ENCODE data around the gene CLEC2L. TPM values are rescaled to one million over a fixed set of nuclear protein-coding genes. Genes with fewer than 3 reads are reported as not detected.

CLEC2L gene
- total and polyA plus RNA-seq, 2 experiments from 2014 or later = not detected

GRCh38 chr7:139580435-139580834, 57.0 kb downstream of the CLEC2L start:
- H4K20me1 ChIP-seq (replicated peaks; ENCODE audit: insufficient read depth) = no peaks in the 10 kb centered on the region
- ATAC-seq (no peak), DNase-seq (ENCODE audit: low spot score) (no peak)
- no peaks in the 10 kb centered on the region for H3K79me2 ChIP-seq (replicated peaks; ENCODE audit: insufficient read depth)
- H3K4me1 ChIP-seq (ENCODE audit: insufficient read depth) = no peaks in the 10 kb centered on the region
- H3K27me3 ChIP-seq (ENCODE audit: insufficient read depth) = no peaks in the 10 kb centered on the region
- H2AFZ ChIP-seq = no peak overlapping the region
- H3K27ac ChIP-seq (ENCODE audit: low read depth) = no peak overlapping the region
- H3K9me2 ChIP-seq (ENCODE audit: insufficient read depth) = no peaks in the 10 kb centered on the region
- Mint-ChIP-seq H3K27ac (no peak overlapping the region), H3K27me3 (ENCODE audit: insufficient read depth, low read depth, poor library complexity) (peaks cover 2% of the 10 kb centered on the region), H3K36me3 (ENCODE audit: low read depth) (no peaks in the 10 kb centered on the region), H3K4me3 (no peak overlapping the region), H3K9me3 (no peaks in the 10 kb centered on the region), H3K4me1 (no peaks in the 10 kb centered on the region)
- no peaks in the 10 kb centered on the region for H3K36me3 ChIP-seq (ENCODE audit: insufficient read depth)
- no peaks in the 10 kb centered on the region for H3F3A ChIP-seq (replicated peaks; ENCODE audit: low read depth)
- no peak for TF ChIP-seq JUNB (IDR thresholded peaks at IDR 0.05; ENCODE audit: unreplicated experiment)
- no peak for TF ChIP-seq POLR2AphosphoS5 (IDR thresholded peaks at IDR 0.05; ENCODE audit: low read depth)
- TF ChIP-seq, protein P1, sequence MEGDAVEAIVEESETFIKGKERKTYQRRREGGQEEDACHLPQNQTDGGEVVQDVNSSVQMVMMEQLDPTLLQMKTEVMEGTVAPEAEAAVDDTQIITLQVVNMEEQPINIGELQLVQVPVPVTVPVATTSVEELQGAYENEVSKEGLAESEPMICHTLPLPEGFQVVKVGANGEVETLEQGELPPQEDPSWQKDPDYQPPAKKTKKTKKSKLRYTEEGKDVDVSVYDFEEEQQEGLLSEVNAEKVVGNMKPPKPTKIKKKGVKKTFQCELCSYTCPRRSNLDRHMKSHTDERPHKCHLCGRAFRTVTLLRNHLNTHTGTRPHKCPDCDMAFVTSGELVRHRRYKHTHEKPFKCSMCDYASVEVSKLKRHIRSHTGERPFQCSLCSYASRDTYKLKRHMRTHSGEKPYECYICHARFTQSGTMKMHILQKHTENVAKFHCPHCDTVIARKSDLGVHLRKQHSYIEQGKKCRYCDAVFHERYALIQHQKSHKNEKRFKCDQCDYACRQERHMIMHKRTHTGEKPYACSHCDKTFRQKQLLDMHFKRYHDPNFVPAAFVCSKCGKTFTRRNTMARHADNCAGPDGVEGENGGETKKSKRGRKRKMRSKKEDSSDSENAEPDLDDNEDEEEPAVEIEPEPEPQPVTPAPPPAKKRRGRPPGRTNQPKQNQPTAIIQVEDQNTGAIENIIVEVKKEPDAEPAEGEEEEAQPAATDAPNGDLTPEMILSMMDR (conservative IDR thresholded peaks at IDR 0.05; ENCODE audit: low read depth in 2 of 2) = no peak
- TF ChIP-seq, protein P2, sequence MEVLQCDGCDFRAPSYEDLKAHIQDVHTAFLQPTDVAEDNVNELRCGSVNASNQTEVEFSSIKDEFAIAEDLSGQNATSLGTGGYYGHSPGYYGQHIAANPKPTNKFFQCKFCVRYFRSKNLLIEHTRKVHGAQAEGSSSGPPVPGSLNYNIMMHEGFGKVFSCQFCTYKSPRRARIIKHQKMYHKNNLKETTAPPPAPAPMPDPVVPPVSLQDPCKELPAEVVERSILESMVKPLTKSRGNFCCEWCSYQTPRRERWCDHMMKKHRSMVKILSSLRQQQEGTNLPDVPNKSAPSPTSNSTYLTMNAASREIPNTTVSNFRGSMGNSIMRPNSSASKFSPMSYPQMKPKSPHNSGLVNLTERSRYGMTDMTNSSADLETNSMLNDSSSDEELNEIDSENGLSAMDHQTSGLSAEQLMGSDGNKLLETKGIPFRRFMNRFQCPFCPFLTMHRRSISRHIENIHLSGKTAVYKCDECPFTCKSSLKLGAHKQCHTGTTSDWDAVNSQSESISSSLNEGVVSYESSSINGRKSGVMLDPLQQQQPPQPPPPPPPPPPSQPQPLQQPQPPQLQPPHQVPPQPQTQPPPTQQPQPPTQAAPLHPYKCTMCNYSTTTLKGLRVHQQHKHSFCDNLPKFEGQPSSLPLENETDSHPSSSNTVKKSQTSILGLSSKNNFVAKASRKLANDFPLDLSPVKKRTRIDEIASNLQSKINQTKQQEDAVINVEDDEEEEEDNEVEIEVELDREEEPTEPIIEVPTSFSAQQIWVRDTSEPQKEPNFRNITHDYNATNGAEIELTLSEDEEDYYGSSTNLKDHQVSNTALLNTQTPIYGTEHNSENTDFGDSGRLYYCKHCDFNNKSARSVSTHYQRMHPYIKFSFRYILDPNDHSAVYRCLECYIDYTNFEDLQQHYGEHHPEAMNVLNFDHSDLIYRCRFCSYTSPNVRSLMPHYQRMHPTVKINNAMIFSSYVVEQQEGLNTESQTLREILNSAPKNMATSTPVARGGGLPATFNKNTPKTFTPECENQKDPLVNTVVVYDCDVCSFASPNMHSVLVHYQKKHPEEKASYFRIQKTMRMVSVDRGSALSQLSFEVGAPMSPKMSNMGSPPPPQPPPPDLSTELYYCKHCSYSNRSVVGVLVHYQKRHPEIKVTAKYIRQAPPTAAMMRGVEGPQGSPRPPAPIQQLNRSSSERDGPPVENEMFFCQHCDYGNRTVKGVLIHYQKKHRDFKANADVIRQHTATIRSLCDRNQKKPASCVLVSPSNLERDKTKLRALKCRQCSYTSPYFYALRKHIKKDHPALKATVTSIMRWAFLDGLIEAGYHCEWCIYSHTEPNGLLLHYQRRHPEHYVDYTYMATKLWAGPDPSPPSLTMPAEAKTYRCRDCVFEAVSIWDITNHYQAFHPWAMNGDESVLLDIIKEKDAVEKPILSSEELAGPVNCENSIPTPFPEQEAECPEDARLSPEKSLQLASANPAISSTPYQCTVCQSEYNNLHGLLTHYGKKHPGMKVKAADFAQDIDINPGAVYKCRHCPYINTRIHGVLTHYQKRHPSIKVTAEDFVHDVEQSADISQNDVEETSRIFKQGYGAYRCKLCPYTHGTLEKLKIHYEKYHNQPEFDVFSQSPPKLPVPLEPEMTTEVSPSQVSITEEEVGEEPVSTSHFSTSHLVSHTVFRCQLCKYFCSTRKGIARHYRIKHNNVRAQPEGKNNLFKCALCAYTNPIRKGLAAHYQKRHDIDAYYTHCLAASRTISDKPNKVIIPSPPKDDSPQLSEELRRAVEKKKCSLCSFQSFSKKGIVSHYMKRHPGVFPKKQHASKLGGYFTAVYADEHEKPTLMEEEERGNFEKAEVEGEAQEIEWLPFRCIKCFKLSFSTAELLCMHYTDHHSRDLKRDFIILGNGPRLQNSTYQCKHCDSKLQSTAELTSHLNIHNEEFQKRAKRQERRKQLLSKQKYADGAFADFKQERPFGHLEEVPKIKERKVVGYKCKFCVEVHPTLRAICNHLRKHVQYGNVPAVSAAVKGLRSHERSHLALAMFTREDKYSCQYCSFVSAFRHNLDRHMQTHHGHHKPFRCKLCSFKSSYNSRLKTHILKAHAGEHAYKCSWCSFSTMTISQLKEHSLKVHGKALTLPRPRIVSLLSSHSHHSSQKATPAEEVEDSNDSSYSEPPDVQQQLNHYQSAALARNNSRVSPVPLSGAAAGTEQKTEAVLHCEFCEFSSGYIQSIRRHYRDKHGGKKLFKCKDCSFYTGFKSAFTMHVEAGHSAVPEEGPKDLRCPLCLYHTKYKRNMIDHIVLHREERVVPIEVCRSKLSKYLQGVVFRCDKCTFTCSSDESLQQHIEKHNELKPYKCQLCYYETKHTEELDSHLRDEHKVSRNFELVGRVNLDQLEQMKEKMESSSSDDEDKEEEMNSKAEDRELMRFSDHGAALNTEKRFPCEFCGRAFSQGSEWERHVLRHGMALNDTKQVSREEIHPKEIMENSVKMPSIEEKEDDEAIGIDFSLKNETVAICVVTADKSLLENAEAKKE (CRISPR knock-in tag; IDR thresholded peaks at IDR 0.05) = no peak
- no peak for TF ChIP-seq EZH2phosphoT487 (IDR thresholded peaks at IDR 0.05; ENCODE audit: unreplicated experiment)
- TF ChIP-seq REST (IDR thresholded peaks at IDR 0.05; ENCODE audit: unreplicated experiment) = no peak
- no peak for TF ChIP-seq NANOG (IDR thresholded peaks at IDR 0.05; ENCODE audit: borderline replicate concordance)
- no peak for TF ChIP-seq CREB1 (CRISPR knock-in tag; IDR thresholded peaks at IDR 0.05; ENCODE audit: low read depth)
- no peak for TF ChIP-seq EZH2 (IDR thresholded peaks at IDR 0.05; ENCODE audit: low read depth, unreplicated experiment)
- no peak for TF ChIP-seq ZNF331 (CRISPR knock-in tag; IDR thresholded peaks at IDR 0.05; ENCODE audit: low read depth)
- no peak for TF ChIP-seq STAT1 (IDR thresholded peaks at IDR 0.05; ENCODE audit: unreplicated experiment)
- TF ChIP-seq ZNF114 (CRISPR knock-in tag; IDR thresholded peaks at IDR 0.05) = no peak
- TF ChIP-seq, protein P3, sequence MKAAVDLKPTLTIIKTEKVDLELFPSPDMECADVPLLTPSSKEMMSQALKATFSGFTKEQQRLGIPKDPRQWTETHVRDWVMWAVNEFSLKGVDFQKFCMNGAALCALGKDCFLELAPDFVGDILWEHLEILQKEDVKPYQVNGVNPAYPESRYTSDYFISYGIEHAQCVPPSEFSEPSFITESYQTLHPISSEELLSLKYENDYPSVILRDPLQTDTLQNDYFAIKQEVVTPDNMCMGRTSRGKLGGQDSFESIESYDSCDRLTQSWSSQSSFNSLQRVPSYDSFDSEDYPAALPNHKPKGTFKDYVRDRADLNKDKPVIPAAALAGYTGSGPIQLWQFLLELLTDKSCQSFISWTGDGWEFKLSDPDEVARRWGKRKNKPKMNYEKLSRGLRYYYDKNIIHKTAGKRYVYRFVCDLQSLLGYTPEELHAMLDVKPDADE (IDR thresholded peaks at IDR 0.05) = no peak
- H3K4me2 ChIP-seq = no peak overlapping the region
- H3K4me3 ChIP-seq = no peak overlapping the region

Data from GM23338 (cell line).